ENCODE measurements around the gene NALF2.

NALF2 gene

DNA sequence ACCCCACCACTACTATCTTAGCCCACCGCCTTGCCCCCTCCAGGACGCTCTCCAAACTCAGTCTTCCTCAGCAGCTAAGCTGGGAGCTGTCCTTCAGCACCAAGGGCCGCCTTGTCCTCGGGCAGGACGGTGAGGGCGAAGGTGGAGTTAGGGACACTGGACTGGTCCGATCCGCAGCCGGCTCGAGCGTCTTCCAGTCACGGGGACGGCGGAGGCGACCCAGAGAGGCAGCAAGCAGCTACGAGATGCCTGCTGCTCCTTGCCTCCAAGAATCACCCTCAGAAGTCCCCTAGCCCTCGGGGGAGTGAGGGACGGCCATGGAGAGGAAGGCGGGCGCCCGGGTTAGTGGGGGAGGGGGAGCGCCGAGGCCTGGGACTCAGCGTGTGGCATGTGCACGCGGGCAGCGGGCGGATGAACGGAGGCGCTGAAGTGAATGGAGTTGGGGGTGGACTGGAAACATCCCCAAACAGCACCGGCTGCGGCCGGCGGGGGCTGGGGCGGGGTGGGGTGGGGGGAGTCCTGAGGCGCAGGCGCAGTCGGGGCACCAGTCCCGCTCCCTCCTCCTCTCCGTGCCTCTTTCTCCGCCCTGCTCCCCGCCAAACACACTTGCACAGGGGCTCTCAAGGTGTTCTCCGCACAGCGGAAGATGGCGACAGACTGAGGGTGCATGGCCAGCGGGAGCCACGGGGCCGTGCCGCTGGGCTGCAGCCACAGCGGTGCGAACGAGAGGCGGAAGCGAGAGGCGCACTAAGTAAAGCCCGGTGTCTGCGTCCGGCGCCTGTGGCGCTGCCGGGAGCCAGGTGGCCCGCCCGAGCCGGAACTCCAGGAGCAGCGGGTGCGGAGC, at the start of gene NALF2:
Gene NALF2 (plus strand): TSS at position 545 of the 844 bp plus-strand sequence. CDS start 957 bp downstream, outside the sequence.
- peak; percentile 66 for DNase-seq

GRCh38 chrX:69457756-69458155, 46.4 kb upstream of the NALF2 start:
- no peak for DNase-seq

- DNase-seq: no peak
These were observed 37.6 kb upstream of the NALF2 start for GRCh38 chrX:69466546-69466945.

- no peak for DNase-seq
These were observed 34.2 kb upstream of the NALF2 start for GRCh38 chrX:69469975-69470374.

DNA sequence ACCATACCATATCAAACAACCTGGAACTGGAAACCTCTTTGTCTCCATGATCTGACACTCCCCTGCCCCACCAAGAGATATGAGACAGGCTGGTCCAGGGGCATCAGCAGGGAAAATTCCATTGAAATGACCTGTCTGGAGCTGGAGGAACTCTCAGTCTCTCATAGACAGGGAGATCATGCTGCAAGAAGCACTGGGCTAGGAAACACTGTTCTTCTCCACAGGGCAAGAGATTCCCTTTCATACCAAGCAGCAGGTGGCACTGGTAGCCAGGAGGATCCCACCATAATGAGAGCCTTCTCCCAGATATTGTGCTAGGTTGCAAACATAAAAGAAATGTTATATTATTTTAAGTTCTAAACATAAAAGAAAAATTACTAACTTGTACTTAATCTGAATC, 14.5 kb upstream of the NALF2 start:
- DNase-seq: no peak

DNA sequence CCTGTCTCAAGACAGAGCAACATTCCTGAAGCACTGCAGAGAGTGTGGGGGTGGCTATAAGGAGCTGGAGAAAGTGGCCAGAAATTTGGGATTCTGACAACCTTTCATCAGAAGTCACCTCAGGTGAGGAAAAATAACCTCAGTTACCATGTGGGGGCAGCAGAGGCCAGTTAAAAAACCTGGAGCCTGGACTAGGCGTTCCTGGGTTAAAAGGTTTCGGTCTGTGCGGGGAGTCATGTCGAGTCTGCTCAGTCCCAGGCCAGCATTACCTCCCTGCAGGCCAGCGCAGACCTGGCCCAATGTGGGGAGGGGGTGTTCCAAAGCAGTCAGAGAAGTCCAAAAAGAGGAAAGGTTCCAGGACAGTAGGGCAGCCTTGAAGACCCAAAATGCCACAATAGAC, 10.9 kb upstream of the NALF2 start:
- peak; percentile 54 for DNase-seq

- DNase-seq: no peak
These were observed 10.4 kb upstream of the NALF2 start for GRCh38 chrX:69493766-69494165.

GRCh38 chrX:69496183-69496582, 7.9 kb upstream of the NALF2 start:
- DNase-seq: no peak

DNA sequence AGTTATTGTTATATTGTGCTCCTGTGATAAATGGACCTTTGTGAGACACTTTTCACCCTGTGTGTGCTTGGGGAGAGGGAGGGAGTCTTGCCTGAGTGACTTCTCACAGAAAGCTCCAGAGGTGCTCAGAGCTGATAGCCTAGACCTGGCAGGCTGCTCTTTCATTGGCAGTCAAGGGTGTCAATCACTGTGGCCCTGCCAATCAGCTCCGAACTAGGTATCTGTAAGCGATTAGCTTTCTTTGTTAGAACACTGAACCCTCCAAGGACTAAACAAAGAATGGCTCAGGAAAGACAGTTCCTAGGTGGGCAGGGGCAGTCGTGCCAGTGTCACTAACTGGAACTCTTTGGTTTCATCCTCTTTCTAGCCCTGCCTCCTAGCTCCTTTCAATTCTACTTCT, 2.7 kb upstream of the NALF2 start:
- peak; percentile 7 for DNase-seq

DNA sequence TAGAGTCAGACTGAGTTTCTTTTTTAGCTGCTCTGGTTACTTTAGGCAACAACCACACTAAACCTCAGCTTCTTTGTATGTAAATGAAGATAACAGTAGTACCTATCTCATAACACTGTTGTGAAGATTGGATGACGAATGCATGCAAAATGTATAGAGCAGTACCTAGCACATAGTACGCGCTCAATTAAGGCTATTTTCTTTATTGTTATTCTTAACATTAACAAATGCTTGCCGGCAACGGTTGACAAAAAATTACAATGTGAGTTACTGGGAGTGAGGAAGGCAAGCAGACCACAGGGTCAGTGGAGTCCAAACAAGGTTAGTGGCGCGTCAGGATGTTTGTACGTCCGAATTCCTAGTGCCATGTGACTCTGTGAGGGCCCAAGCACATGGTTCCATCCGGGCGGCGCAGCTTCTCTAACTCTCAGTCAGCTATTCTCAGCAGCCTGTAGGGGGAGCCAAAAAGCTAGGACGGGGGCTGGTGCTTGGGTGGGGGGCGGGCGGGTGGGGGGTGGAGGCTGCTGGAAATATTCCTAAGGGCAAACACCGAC, 821 bp upstream of the NALF2 start:
- peak; percentile 10 for DNase-seq

- DNase-seq: no peak
These were observed 793 bp downstream of the NALF2 start for GRCh38 chrX:69504626-69505612.

- DNase-seq: no peak
These were observed 1.9 kb downstream of the NALF2 start for GRCh38 chrX:69505772-69506616.

GRCh38 chrX:69506617-69507499, 2.7 kb downstream of the NALF2 start:
- DNase-seq: no peak

DNA sequence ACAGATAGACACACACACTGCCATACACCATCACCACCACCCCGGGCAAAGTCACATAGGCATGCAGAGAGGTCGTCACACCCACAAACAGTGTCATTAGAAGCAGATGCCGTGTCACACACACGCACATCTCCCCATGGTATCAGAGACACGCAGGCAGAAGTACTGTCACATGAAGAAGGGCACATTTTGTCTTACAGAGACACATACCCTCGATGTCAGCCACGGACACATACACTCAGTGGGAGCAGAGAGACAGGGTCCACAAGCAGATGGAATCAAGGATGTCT, 3.3 kb downstream of the NALF2 start:
- no peak for DNase-seq

DNA sequence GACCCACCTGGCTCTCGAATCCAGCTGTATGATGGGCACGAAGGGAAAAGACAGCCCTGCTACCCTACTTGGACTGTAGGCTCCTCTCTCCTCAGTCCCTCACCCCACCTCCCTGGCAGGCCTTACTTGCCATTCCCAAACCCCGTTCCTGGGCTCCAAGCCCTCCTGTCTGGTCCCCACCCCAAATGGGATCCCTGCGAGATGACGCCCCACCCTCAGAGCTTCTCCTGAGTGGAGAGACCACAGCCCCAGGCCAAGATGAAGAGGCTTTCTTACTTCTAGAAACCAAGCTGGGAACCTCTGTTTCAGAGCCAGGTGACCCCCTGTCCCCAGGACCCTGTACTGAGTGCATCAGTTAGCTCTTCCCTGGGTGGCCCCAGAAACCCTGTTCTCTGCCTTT, 4.5 kb downstream of the NALF2 start:
- no peak for DNase-seq

DNA sequence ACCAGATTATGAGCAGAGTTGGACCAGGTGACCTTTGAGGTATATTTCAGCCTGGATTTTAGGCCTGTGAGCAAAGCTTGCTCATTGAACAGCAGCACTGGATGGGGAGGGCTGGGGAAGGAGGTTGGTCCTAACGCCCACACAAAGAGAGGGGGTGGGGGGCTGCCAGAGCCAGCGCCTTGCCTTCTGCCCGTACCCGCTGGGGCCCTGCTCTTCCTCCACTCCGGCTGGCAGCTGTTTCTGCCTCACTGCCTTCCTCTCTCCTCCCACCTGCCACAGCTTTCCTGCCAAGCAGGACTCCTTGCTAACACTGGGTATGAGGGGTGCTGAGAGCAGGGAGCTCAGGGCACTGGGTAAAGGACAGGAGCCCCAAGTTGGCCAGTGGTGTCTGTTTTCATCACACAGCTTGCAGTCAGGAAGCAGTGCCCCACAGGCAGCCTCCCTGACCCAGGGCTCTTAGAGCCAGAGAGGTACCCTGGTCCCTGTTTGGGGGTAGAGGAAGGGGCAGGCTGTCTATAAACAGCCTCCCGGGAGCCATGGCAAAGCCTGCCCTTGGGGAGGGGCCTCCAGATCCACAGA, 6.1 kb downstream of the NALF2 start:
- no peak for DNase-seq

DNA sequence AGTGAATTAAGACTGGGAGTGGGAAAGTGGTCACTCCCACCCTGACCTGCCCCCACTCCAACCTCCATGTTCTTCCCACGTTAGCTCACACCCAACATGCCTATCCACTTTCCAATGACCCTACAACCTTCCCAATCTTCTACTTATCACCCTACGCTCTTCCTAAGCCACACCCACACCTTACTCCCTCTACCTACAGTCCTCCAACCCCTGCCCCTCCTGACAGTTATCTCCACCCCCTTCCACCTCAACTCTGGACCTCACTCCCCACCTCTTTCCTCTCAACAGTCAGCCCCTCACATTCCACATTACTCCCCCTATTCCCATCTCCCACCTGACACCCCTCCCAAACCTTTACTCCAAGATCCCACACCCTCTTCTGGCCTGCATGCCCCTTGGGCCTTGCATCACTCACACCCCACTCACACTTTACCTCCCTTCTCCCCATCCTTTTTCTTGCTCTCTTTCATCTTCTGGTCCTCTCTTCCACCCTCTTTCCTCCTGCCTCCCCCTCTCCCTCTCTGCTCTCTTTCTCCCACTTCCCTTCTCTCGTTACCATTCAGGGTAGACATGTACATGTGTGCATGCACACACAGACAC, 6.9 kb downstream of the NALF2 start:
- DNase-seq: no peak

DNA sequence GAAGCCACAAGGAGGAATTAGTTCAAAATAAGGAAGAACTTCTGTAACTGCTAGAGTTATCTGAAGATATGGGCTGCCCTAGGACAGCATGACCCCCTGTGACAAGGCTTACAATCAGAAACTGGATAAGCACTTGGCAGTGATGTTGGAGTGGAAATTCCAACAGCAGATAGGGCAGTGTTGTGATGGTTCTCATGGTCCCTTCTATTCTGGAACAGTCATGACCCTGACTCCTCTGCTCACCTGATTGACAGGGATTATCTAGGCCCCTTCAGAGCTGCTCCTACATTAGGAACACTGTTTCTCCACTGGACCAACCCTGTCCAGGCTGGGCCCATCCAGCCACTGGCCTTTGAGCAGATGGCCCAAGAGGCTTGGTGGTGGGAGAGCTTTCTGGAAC, 17.9 kb downstream of the NALF2 start:
- no peak for DNase-seq

DNA sequence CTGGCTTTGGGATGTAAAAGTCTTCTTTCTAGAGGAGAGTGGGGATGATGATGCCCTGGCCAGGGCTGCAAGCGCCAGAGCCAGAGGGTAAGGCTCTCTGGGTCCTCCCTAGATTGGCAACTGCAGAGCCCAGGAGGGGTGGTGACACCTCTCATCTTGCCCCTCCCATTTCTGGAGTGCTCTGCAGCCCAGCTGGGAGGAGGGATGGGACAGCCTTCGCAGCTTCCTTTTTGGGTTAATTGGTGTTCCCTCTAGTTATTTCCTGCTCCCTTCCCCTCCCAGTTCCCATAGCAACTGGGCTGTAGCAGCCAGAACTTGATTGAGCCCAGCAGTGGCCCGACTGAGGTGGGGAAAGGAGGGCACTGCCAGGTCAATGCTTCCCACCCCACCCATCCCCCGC, 19.2 kb downstream of the NALF2 start:
- DNase-seq: no peak

GRCh38 chrX:69524781-69525363, 20.7 kb downstream of the NALF2 start:
- DNase-seq: no peak
